Measurements from ENCODE around the gene AAR2. TPM values are rescaled to one million over a fixed set of nuclear protein-coding genes. Genes with fewer than 3 reads are reported as not detected.
A peak's percentile ranks its signal among the peaks of the same experiment; 100 is the strongest.

The AAR2 gene
- polyA plus RNA-seq, 1 of the 3 experiments (the other 2 are of a cell fraction) = 17.4 TPM

DNA sequence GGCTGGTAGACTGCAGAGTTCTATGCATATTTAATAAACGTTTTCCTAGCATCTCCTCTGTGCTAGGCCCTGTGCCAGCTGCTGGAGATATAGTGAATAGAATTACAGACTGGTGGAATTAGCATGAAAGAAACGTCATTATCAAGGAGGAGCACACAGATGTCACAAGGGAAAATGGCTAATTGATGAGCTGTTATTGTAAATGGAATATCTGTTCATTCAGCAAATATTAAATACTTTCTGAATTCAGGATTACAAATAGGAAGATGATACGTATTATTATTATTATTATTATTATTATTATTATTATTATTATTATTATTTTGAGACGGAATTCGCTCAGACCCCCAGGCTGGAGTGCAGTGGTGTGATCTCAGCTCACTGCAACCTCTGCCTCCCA, 1.2 kb downstream of the AAR2 start:
- CTCF ChIA-PET = interaction anchor here (1.0 to 2.4 kb wide), 6 partner anchors 8 to 202 kb away, joined by 3 to 9 read pairs (median 4); no protein-coding TSS in a partner anchor

DNA sequence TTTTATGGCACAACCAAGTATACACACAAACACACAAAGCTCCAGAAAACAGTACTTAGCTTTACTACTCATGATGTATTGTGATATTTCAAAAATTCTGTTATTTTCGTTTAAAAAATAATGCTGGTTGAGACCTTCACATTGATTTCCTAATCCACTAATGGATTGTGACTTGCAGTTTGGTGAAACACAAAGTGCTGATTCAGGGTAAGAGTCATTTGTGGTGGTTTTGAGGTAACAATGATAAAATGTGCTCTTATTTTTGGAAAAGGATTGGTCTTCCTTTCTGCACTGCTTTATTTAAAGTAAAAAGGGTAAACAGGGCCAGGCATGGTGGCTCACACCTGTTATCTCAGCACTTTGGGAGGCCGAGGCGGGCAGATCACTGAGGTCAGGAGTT, 1.9 kb downstream of the AAR2 start:
- Histone ChIP-seq H3K4me2 (peak overlapping the region; percentile 12; the same call in 1 of the 2 replicates), H3K4me3 (ENCODE audit: low read depth in 2 of 2, low read length in 1 of 2) (no peak overlapping the region), H3K79me2 (ENCODE audit: insufficient read depth) (peaks cover 73% of the 10 kb centered on the region), H3K27me3 (ENCODE audit: insufficient read depth) (no peaks in the 10 kb centered on the region), H3K27ac (ENCODE audit: low read depth in 2 of 2, low read length in 1 of 2) (no peak overlapping the region), H3K9me3 (no peaks in the 10 kb centered on the region), H4K20me1 (ENCODE audit: insufficient read depth) (peaks cover 4% of the 10 kb centered on the region; the same call in 1 of the 2 replicates), H3K36me3 (replicated peaks in 1 of 2; ENCODE audit: control insufficient read depth in 1 of 2, insufficient read depth in 2 of 2, low read length in 1 of 2) (peaks cover 18 to 29% of the 10 kb centered on the region in 2 experiments), H2AFZ (ENCODE audit: low read depth) (no peak overlapping the region), H3K9ac (no peak overlapping the region), H3K4me1 (ENCODE audit: control insufficient read depth in 1 of 2, insufficient read depth in 2 of 2, low read depth in 1 of 2, low read length in 1 of 2) (peaks cover 5 to 10% of the 10 kb centered on the region in 2 experiments; a peak in 2 of 4 replicates), H3F3A (replicated peaks; ENCODE audit: insufficient read depth) (no peaks in the 10 kb centered on the region), H3K9me2 (no peaks in the 10 kb centered on the region)
- WGBS (ENCODE audit: low lambda C conversion rate) = 87% methylated on average over 3 of the region's 3 CpGs
- ChIA-PET CTCF (interaction anchor here (1.1 to 2.4 kb wide), 4 partner anchors 25 to 201 kb away, joined by 4 to 9 read pairs (median 4); no protein-coding TSS in a partner anchor), POLR2A (no interaction called here)
- DNase-seq = no peak
- TF ChIP-seq, protein P1, sequence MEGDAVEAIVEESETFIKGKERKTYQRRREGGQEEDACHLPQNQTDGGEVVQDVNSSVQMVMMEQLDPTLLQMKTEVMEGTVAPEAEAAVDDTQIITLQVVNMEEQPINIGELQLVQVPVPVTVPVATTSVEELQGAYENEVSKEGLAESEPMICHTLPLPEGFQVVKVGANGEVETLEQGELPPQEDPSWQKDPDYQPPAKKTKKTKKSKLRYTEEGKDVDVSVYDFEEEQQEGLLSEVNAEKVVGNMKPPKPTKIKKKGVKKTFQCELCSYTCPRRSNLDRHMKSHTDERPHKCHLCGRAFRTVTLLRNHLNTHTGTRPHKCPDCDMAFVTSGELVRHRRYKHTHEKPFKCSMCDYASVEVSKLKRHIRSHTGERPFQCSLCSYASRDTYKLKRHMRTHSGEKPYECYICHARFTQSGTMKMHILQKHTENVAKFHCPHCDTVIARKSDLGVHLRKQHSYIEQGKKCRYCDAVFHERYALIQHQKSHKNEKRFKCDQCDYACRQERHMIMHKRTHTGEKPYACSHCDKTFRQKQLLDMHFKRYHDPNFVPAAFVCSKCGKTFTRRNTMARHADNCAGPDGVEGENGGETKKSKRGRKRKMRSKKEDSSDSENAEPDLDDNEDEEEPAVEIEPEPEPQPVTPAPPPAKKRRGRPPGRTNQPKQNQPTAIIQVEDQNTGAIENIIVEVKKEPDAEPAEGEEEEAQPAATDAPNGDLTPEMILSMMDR (IDR thresholded peaks at IDR 0.05) = no peak
- TF ChIP-seq, protein P2, sequence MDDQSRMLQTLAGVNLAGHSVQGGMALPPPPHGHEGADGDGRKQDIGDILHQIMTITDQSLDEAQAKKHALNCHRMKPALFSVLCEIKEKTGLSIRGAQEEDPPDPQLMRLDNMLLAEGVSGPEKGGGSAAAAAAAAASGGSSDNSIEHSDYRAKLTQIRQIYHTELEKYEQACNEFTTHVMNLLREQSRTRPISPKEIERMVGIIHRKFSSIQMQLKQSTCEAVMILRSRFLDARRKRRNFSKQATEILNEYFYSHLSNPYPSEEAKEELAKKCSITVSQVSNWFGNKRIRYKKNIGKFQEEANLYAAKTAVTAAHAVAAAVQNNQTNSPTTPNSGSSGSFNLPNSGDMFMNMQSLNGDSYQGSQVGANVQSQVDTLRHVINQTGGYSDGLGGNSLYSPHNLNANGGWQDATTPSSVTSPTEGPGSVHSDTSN (IDR thresholded peaks at IDR 0.05) = no peak
- no peak for TF ChIP-seq JUND (IDR thresholded peaks at IDR 0.05)
- no peak for TF ChIP-seq ELF1 (IDR thresholded peaks at IDR 0.05)
- no peak for TF ChIP-seq SMC3 (IDR thresholded peaks at IDR 0.05; ENCODE audit: low read depth, low read length)
- no peak for TF ChIP-seq POLR2AphosphoS5 (IDR thresholded peaks at IDR 0.05; ENCODE audit: low read depth, low read length)
- no peak for TF ChIP-seq RXRA (IDR thresholded peaks at IDR 0.05; ENCODE audit: borderline replicate concordance, low read depth)
- TF ChIP-seq, protein P3, sequence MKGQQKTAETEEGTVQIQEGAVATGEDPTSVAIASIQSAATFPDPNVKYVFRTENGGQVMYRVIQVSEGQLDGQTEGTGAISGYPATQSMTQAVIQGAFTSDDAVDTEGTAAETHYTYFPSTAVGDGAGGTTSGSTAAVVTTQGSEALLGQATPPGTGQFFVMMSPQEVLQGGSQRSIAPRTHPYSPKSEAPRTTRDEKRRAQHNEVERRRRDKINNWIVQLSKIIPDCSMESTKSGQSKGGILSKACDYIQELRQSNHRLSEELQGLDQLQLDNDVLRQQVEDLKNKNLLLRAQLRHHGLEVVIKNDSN (IDR thresholded peaks at IDR 0.05; ENCODE audit: borderline replicate concordance, low read depth) = no peak
- TF ChIP-seq FOXM1 (IDR thresholded peaks at IDR 0.05; ENCODE audit: low read depth) = no peak
- no peak for TF ChIP-seq TCF12 (IDR thresholded peaks at IDR 0.05)
- no peak for TF ChIP-seq GABPA (IDR thresholded peaks at IDR 0.05; ENCODE audit: low read depth)
- TF ChIP-seq MEF2A (IDR thresholded peaks at IDR 0.05; ENCODE audit: borderline replicate concordance, low read depth) = no peak
- no peak for TF ChIP-seq FOSL2 (IDR thresholded peaks at IDR 0.05; ENCODE audit: borderline replicate concordance, low read depth)

More for the DNA sequence above, 1.2 kb downstream of the AAR2 start:
- Histone ChIP-seq H3K36me3 (replicated peaks in 1 of 2; ENCODE audit: control insufficient read depth in 1 of 2, insufficient read depth in 2 of 2, low read length in 1 of 2) (peaks cover 18 to 27% of the 10 kb centered on the region in 2 experiments), H3K9ac (peak overlapping the region; percentile 98; the same call in 1 of the 2 replicates), H3F3A (replicated peaks; ENCODE audit: insufficient read depth) (no peaks in the 10 kb centered on the region), H3K4me2 (peak overlapping the region; percentile 93), H3K4me1 (ENCODE audit: control insufficient read depth in 1 of 2, insufficient read depth in 2 of 2, low read depth in 1 of 2, low read length in 1 of 2) (peaks cover 5 to 10% of the 10 kb centered on the region in 2 experiments; a peak in 2 of 4 replicates), H4K20me1 (ENCODE audit: insufficient read depth) (peaks cover 4% of the 10 kb centered on the region; the same call in 1 of the 2 replicates), H3K9me3 (no peaks in the 10 kb centered on the region), H2AFZ (ENCODE audit: low read depth) (no peak overlapping the region), H3K27ac (ENCODE audit: low read depth in 2 of 2, low read length in 1 of 2) (no peak overlapping the region), H3K9me2 (no peaks in the 10 kb centered on the region), H3K4me3 (ENCODE audit: low read depth in 2 of 2, low read length in 1 of 2) (peak overlapping the region; percentile 91 to 98), H3K79me2 (ENCODE audit: insufficient read depth) (peaks cover 68% of the 10 kb centered on the region), H3K27me3 (ENCODE audit: insufficient read depth) (no peaks in the 10 kb centered on the region)
- 60% methylated on average over 5 of the region's 5 CpGs for WGBS (ENCODE audit: low lambda C conversion rate)
- no peak for DNase-seq
- TF ChIP-seq EP300 (IDR thresholded peaks at IDR 0.05; ENCODE audit: borderline replicate concordance in 1 of 2, low read depth in 1 of 2, low read length in 1 of 2) = no peak
- no peak for TF ChIP-seq SIN3A (IDR thresholded peaks at IDR 0.05; ENCODE audit: borderline replicate concordance, low read depth, low read length)
- TF ChIP-seq, protein P1 (IDR thresholded peaks at IDR 0.05) = no peak
- TF ChIP-seq RCOR1 (IDR thresholded peaks at IDR 0.05; ENCODE audit: low read length) = no peak
- no peak for TF ChIP-seq NFIC (IDR thresholded peaks at IDR 0.05; ENCODE audit: borderline replicate concordance)
- TF ChIP-seq, protein P4, sequence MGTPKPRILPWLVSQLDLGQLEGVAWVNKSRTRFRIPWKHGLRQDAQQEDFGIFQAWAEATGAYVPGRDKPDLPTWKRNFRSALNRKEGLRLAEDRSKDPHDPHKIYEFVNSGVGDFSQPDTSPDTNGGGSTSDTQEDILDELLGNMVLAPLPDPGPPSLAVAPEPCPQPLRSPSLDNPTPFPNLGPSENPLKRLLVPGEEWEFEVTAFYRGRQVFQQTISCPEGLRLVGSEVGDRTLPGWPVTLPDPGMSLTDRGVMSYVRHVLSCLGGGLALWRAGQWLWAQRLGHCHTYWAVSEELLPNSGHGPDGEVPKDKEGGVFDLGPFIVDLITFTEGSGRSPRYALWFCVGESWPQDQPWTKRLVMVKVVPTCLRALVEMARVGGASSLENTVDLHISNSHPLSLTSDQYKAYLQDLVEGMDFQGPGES (IDR thresholded peaks at IDR 0.05; ENCODE audit: low read depth, low read length) = no peak
- no peak for TF ChIP-seq TCF12 (IDR thresholded peaks at IDR 0.05)
- TF ChIP-seq FOSL2 (IDR thresholded peaks at IDR 0.05; ENCODE audit: borderline replicate concordance, low read depth) = no peak
- TF ChIP-seq, protein P5, sequence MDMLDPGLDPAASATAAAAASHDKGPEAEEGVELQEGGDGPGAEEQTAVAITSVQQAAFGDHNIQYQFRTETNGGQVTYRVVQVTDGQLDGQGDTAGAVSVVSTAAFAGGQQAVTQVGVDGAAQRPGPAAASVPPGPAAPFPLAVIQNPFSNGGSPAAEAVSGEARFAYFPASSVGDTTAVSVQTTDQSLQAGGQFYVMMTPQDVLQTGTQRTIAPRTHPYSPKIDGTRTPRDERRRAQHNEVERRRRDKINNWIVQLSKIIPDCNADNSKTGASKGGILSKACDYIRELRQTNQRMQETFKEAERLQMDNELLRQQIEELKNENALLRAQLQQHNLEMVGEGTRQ (IDR thresholded peaks at IDR 0.05; ENCODE audit: borderline replicate concordance, low read depth, low read length) = no peak
- TF ChIP-seq TAF1 (IDR thresholded peaks at IDR 0.05; ENCODE audit: borderline replicate concordance, low read depth, low read length) = no peak
- POLR2A ChIA-PET = no interaction called here

Data from SK-N-SH (cell line).